LNCaP clone FGC (cell line): ENCODE measurements around the gene RAB28.

Experiments
- DNase-seq: peaks from one replicate; pipeline ENCODE4 v3.0.0-alpha.2; 2011; ENCODE audit warnings: low read depth
- H3K4me3 ChIP-seq: 2 replicates; pipeline ENCODE4 v1.5.1; 2011; ENCODE audit warnings: mild to moderate bottlenecking, low read depth, low read length, control low read depth
- CTCF ChIP-seq: IDR thresholded peaks from 2 replicates; pipeline ENCODE4 v1.5.1; 2012; ENCODE audit warnings: mild to moderate bottlenecking; ENCODE audit not compliant: control insufficient read depth, insufficient read depth; ENCODE audit errors: extremely low read depth

Gene RAB28

GRCh38 chr4:13454786-13455185, 29.4 kb downstream of the RAB28 start:
- H3K4me3 ChIP-seq, result no peak overlapping the region
- no peak for DNase-seq
- TF ChIP-seq CTCF, result no peak

DNA sequence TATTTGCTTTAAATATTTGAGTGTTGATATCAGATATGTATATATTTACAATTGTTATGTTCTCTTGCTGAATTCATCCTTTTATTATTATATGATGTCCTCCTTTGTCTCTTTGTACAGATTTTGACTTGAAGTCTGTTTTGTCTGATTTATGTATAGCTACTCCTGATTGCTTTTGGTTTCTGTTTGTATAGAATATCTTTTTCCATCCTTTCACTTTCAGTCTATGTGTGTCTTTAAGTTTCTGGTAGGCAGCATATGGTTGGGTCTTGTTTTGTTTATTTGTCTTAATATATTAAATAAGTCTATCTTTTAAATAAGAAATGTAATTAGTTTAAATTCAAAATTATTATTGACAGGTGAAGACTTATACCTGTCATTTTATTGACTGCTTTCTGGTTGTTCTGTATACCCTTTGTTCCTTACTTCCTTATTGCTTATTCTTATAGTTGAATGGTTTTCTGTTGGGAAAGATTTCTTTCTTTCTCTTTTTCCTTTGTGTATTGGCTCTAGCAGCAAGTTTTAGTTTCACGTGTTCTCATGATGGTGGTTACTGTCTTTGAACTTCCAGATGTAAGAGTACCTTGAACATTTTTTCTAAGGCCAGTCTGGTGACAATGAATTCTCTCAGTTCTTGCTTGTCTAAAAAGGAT, 31.1 kb downstream of the RAB28 start:
- no peak for TF ChIP-seq CTCF
- no peak overlapping the region for H3K4me3 ChIP-seq
- no peak for DNase-seq

DNA sequence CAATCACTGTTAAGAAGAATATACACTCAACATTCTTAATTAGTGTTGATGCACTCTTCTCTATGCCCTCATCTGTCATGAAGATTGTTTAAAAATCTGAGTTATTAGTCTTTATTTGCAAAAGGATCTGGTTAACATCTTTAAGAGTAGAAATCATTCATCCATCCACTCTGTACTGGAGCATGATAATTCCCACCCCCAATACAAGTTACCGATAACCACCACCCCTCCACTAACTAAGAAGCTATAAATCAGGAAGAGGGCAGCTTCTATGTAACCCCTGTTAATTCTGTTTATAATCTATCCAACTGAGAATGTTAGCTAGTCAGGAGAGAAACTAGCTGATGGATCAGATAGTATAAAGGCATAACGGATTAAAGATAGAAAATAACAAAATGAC, 34.5 kb downstream of the RAB28 start:
- no peak for DNase-seq
- TF ChIP-seq CTCF, result no peak
- H3K4me3 ChIP-seq, result no peak overlapping the region

DNA sequence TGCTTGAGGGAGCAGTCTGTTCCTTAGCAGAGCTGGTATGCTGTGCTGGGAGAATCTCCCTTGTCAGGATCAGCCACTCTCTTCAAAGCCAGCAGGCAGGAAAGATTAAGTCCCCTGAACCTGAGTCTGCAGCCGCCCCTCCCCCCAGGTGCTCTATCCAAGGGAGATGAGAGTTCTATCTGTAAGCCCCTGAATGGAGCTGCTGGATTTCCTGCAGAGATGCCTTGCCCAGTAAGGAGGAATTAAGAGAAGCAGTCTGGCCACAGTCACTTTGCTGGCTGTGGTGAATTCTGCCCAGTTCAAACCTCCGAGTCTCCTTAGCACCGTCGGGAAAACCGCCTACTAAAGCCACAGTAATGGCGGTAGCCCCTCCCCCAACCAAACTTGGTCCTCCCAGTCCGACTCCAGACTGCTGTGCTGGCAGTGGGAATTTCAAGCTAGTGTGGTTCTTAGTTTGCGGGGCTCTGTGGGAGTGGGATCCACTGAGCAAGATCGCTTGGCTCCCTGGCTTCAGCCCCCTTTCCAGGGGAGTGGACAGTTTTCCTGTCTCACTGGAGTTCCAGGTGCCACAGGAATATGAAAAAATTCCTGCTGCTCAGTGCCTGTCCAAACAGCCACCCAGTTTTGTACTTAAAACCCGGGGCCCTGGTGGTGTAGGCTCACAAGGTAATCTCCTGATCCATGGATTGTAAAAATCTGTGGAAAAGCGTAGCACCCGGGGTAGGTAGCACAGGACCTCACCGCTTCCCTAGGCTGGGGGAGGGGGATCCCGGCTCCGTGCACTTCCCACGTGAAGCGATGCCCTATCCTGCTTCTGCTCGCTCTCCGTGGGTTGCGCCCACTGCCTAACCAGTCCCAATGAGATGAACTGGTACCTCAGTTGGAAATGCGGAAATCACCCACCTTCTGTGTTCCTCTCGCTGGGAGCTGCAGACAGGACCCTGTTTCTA, 38.0 kb downstream of the RAB28 start:
- no peak for TF ChIP-seq CTCF
- no peak for DNase-seq

DNA sequence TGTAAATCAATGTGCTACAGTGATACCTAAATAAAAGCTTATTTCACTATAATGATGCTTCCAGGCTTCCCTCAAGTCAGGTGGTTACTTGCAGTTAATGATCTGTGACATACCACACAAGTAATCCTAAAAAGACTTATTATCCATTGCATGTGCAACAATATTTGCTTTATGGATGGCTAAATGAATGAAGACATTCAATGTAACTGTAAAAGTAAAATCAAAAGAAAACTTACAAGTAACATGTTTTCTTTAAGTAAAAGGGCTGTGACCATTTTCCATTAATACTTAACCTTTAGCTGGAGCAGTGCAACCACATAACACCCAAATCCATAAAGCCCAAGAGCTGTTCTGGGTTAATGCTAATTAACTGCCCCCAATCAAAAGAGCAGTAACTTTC, 42.6 kb downstream of the RAB28 start:
- no peak for DNase-seq
- TF ChIP-seq CTCF, result no peak
- no peak overlapping the region for H3K4me3 ChIP-seq

More for the DNA sequence above, 38.0 kb downstream of the RAB28 start:
- H3K4me3 ChIP-seq, result no peak overlapping the region

DNA sequence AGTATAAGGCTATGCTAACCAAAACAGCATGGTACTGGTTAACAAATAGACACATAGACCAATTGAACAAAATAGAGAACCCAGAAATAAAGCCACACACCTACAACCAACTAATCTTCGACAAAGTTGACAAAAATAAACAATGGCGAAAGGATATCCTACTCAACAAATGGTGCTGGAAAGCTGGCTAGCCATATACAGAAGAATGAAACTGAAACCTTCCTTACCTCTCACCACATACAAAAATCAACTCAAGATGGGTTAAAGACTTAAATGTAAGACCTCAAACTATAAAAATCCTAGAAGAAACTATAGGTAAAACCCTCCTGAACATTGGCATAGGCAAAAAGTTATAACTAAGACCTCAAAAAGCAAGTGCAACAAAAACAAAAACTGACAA, 47.2 kb downstream of the RAB28 start:
- no peak for DNase-seq
- TF ChIP-seq CTCF, result no peak
- H3K4me3 ChIP-seq, result no peak overlapping the region

GRCh38 chr4:13432453-13432852, 51.7 kb downstream of the RAB28 start:
- TF ChIP-seq CTCF, result no peak
- no peak for DNase-seq
- H3K4me3 ChIP-seq, result no peak overlapping the region
